Activated gamma-delta T cell (primary cell): ENCODE measurements around the gene TM4SF20.
"Not testable (repeated sequence)": the region's sequence is repeated elsewhere in the genome, so short reads cannot be mapped to it uniquely, and the experiment has no call there.

Source experiments
- DNase-seq: peaks from one replicate; lab custom pipeline; 2025; lab: John Stamatoyannopoulos, UW

TM4SF20 gene

GRCh38 chr2:227367427-227367795 lies 11.7 kb downstream of the TM4SF20 start:
- no peak for DNase-seq

GRCh38 chr2:227366769-227367426 lies 12.2 kb downstream of the TM4SF20 start:
- DNase-seq, result no peak

DNA sequence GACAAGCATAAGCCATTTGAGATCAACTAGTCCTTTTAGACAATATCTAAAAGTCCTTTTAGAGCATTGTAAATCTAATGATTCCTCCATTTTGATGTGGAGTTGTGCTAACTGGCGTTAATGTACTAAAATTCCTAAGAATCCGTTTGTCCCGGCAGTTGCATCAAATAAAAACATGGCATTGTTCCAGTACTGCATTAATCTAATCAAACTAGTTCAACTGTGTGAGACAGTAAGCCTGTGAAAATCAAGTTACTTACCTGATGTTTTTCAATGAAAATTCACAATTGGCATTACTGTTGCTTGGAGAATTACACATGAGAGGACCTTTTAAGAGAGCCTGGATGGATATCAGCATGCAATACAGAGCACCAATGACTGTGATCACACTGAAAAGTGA lies 13.3 kb downstream of the TM4SF20 start:
- DNase-seq, result no peak

GRCh38 chr2:227364585-227365263 lies 14.4 kb downstream of the TM4SF20 start:
- not testable (repeated sequence) for DNase-seq

DNA sequence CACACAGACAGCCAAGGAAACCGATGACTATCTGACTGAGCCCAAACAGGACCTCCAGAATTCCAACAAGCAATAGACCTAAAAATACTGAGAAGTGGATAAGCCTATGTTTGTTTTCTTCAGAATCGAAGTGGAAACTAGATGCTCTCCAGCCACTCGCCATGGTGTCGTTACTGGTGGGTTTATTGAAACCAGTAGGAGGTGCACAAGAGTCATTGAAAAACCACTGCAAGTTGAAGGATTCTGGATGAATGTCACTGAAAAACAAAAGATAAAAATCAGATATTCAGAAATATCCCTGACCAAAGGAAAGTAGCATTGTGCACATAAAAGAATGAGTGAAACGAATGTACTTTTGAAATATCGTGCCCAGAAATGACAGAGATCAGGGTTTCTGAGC lies 15.3 kb downstream of the TM4SF20 start:
- DNase-seq, result no peak

GRCh38 chr2:227360351-227360750 lies 18.8 kb downstream of the TM4SF20 start:
- no peak for DNase-seq

- DNase-seq, result no peak
These were observed 27.5 kb downstream of the TM4SF20 start for GRCh38 chr2:227351639-227352038.

- no peak for DNase-seq
These were observed 29.0 kb downstream of the TM4SF20 start for GRCh38 chr2:227349989-227350612.

DNA sequence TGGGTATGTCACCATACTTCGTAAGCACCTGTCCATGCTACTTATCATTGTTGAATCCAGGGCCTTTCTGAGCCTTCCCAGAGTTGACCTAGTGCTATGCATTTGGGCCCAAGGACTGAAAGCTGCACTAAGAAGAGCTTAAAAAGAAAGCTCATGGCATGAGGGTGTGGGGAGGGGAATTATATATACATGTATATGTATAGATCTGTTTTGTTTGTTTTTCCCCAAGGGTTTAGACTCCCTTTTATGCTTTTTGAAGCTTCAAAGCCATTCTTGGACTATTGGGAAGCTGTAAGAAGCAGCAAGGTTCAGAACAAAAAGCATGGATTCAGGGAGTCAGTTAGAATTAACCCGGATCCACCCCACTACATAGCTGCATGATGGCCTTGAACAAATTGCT lies 30.8 kb downstream of the TM4SF20 start:
- DNase-seq, result no peak

DNA sequence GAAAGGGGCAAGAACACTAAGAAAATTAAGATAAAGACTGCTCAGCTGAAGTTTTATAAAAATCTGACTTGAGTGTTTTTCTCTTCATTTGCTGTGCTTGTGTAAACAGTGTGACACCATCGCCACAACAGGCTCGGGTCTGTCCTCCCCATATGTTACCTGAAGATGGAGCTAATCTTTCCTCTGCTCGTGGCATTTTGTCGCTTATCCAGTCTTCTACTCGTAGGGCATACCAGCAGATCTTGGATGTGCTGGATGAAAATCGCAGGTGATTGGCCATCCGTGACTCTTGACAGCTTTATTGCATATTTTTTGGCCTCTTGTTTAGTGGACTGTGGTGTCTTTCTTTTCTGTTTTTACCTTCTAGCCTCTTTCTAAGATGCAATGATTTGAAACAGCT lies 32.0 kb downstream of the TM4SF20 start:
- DNase-seq, result no peak

DNA sequence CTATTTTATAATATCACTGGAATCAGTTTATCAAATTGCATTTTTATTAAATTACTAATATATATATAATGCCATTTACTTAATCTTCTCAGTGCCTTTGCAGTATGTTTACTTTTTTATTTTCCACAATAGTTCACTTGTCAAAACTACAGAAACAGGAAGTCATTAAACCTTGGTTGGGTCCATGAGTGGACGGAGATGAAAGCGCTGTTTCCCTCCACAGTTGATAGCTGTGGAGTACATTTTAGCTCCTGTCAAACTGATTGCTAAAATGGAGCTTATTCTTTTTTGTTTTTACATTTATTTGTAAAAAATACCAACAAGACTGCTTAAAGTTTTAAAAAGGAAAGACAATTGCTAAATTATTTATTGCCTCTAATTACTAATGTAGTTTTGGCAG lies 34.9 kb downstream of the TM4SF20 start:
- DNase-seq, result no peak

GRCh38 chr2:227341553-227341952 lies 37.6 kb downstream of the TM4SF20 start:
- no peak for DNase-seq

DNA sequence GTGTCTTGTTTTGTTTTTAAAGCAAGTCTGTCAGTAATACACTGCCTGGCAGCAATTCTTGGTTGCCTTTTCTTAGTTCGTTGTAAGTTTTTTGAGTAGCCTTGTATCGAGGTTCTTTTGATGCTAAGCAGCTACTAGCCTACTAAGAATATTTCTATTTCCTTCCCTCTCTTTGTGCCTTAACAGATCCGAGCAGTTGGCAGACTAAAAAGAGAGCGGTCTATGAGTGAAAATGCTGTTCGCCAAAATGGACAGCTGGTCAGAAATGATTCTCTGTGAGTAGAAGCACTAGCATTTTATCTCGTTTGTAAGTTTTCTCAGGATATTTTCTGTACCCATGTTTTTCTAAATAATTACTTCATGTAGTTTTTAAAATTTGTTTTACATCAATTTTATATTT lies 39.0 kb downstream of the TM4SF20 start:
- DNase-seq, result no peak

DNA sequence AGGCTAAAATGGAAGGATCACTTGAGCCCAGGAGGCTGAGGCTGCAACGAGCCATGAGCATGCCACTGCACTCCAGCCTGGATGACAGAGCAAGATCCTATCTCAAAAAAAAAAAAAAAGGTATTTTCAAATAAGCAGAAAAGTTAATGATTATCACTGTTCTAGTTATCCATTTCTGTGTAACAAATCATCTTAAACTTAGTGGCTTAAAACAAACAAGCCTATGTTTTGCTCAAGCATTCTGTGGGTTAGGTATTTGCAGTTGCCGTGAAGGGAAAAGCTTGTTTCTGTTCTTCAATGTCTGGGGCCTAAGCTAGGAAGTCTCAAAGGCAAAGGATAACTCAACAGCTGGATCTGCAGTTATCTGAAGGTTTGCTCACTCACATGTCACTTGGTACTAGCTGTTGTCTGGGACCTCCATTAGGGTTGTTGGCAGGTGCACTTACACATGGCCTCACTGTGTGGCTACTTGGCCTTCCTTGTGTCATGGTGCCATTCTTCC lies 40.0 kb downstream of the TM4SF20 start:
- no peak for DNase-seq

DNA sequence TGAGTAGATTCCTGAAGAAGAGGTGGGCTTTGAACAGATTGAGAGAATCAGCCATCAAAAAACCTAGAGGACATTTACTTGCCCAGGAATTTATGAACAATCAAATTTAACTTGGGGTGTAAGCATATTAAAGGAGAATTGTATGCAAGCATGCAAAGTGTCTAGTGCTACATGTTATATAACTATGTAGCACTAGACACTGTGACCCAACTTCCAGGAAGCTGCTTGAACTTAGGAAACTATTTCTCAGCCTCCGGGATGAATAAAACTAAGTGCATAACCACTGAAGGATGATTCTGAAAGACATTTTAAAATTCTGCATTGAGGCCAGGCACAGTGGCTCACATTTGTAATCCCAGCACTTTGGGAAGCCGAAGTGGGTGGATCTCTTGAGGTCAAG lies 41.7 kb downstream of the TM4SF20 start:
- no peak for DNase-seq

- no peak for DNase-seq
These were observed 43.4 kb downstream of the TM4SF20 start for GRCh38 chr2:227335713-227336112.

DNA sequence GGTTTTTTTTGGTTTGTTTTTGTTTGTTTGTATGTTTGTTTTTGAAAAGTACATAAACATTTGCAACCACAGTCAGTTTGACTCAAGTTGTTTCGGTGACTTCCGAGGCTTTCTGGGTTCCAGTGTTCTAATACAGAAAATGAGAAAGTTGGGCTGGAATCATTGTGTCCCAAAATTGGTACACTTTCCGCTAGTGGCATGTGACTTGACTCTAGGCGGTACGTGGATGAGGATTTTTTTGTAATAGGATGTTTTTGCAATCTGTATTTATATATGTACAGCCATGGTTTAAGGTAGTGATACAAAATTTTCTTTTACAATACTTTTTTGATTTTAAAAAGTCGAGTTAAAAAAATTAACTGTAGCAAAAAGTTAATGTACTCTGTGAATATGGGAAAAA lies 52.3 kb downstream of the TM4SF20 start:
- no peak for DNase-seq

- no peak for DNase-seq
These were observed 53.3 kb downstream of the TM4SF20 start for GRCh38 chr2:227325839-227326195.

DNA sequence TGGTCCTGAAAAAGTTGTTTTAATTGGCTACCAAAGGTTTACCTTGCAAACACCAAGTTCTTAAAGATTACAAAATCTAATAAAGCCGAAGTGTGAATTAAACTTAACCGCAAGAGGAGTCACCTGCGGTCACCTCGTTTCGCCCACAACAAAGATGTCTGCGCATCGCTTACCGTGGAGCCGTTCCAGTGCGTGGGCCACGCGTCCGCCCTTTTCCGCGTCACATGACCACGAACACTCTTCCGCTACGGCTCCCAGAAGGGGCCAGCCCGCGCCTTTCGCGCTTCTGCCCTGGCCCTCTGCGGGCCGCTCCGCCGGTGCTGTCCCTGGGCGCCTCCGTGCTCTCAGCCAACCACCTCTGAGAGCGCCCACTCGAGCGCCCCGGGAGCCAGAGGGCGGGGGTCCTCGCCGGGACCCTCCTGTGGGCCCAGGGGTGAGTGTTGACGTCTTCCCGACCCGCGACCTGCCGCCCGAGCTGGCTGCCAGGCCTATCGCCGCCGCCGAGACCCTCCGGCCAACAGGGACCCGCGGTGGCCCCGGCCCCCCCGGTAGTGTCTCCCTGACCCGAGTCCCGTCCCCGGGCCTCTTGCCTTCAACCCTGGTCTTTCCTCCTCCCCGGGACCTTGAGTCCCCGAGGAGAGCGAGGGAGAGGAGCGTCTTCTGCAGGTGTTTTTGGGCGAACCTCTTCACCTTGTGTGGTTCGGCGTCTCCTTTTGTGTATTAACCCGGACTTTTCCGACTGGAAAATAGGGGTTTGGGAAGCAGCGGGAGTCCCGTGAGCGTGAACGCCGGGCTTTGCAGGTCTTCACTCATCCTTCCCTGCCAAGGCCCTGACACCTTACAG lies 53.9 kb downstream of the TM4SF20 start, which contains the start of gene MFF:
Gene MFF, plus strand, starts transcription at position 257 of the 844 bp plus-strand sequence. CDS start 5,415 bp downstream, outside the sequence.
- DNase-seq, result peak; percentile 82

DNA sequence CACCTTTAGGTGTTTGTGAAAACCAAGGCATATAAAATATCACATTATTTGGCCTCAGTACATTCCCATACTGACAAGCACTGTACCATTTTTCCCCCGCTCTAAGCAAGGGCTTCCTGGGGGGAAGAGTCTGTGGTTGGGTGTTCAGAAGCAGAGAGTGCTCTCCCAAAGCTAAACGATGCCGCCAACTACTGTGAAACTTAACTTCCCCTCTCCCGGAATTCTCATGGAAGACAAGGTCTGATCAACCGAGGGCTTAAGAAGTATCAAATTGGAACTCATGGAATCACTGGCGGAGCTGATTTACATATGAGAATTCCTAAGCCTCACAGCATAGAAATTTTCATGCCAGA lies 54.5 kb downstream of the TM4SF20 start:
- DNase-seq, result no peak

GRCh38 chr2:227323818-227324217 lies 55.3 kb downstream of the TM4SF20 start:
- DNase-seq, result no peak

DNA sequence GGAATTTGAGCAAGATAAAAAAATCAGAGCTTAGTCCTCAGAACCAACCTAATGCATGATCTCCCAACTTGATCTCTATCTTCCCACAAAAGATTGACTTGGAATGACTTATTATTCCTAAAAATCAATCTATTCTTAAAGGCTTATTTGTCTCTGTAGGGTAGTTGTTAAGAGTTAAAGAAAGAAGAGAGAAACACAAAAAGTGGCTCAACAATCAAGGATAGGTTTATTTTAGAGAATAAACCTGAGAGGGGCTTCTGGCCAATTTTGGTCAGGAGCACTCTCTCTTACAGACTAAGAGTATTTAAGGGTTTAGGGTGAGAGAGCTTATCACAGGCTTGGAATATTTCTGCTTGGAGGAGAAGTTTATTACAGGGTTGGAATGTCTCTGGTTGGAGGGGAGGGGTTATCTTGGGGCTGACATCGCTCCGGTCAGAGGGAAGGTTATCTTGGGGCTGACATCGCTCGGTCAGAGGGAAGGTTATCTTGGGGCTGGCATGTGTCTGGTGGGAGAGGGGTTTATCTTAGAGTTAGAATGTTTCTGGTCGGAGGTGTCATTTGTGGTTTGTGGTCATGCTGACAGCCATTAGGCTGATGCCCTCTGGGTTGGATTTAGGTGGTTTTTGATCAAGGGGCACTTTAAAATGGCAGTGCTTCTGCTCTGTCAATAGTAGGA lies 56.4 kb downstream of the TM4SF20 start:
- no peak for DNase-seq
